Mucosa of gallbladder (tissue), 1 donor: ENCODE results near the gene PCDHGA1. TPM values are rescaled to one million over a fixed set of nuclear protein-coding genes. Genes with fewer than 3 reads are reported as not detected.
A peak's percentile ranks its signal among the peaks of the same experiment; 100 is the strongest.

Experiments
- DNase-seq: peaks from one replicate; pipeline ENCODE4 v3.0.0-alpha.2; 2020; ENCODE audit warnings: low spot score
- total RNA-seq: library from RNA; stranded (reverse); gene quantifications from one replicate; pipeline ENCODE4 v1.2.1, GENCODE V29; 2021
- donor health status: DM: no; HTN: no; CAD: no.

The PCDHGA1 gene
- total RNA-seq, 1 donor from 2014 or later, result 0.72 TPM

DNA sequence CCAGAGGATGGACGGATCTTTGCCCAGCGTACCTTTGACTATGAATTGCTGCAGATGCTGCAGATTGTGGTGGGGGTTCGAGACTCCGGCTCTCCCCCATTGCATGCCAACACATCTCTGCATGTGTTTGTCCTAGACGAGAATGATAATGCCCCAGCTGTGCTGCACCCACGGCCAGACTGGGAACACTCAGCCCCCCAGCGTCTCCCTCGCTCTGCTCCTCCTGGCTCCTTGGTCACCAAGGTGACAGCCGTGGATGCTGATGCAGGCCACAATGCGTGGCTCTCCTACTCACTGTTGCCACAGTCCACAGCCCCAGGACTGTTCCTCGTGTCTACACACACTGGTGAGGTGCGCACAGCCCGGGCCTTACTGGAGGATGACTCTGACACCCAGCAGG, 160.5 kb downstream of the PCDHGA1 start:
- no peak for DNase-seq

DNA sequence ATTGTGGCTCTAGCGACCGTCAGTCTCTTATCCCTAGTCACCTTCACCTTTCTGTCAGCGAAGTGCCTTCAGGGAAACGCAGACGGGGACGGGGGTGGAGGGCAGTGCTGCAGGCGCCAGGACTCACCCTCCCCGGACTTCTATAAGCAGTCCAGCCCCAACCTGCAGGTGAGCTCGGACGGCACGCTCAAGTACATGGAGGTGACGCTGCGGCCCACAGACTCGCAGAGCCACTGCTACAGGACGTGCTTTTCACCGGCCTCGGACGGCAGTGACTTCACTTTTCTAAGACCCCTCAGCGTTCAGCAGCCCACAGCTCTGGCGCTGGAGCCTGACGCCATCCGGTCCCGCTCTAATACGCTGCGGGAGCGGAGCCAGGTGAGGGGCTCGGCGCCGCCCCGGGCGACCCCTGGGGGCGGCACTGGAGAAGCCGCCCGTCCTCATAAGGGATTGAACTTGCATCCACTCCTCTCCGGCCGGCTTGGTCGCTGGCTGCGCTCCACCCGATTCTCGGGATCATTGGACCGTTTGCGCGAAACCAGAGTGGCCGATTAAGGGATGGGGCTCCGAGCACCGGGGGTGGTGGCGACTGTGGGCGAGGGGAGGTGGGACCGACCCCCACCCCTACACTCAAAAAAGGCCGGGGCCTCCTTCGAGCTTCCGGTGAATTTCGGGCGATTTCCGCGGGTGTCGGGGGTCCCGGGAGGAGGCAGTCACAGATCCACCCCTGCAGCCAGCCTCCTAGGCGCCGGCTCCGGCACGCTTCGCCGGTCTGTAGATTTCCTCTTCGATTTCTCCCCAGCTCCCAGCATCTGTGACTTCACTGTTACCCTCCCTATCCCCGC, 161.2 kb downstream of the PCDHGA1 start:
- no peak for DNase-seq

DNA sequence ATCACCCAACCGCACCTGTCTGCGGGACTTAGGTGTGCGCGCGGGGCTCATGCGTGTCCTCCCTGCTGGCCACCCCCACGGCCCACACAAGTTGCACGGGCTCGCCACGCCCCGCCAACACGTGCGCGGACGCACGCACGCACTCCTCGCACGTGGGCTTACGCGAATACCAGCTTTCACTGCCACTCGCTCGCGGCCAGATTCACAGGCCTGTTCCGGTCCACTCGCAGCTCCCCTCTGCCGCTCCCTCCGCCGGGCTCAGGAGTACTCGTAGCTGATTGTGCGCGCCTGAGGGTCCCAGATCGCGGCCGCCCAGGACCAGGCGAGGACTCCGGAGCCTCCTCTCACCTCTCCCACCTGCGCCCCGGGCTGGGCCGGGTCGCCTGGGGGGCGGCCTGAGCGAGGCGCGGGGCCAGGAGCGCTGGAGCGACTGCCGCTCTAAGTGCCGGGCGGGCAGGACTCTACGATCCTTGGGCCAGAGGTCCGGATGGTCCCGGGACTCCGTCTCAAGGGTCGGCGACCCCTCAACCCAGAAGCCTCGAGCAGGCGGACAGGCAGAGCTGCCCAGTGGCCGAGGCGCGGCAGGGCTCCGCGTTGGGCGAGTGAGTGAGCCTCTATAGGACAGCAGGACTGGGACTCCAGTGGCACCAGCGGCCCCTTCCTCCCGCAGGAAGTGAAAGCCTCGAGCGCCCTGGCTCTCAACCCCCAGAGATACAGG, 162.0 kb downstream of the PCDHGA1 start:
- DNase-seq, result no peak

DNA sequence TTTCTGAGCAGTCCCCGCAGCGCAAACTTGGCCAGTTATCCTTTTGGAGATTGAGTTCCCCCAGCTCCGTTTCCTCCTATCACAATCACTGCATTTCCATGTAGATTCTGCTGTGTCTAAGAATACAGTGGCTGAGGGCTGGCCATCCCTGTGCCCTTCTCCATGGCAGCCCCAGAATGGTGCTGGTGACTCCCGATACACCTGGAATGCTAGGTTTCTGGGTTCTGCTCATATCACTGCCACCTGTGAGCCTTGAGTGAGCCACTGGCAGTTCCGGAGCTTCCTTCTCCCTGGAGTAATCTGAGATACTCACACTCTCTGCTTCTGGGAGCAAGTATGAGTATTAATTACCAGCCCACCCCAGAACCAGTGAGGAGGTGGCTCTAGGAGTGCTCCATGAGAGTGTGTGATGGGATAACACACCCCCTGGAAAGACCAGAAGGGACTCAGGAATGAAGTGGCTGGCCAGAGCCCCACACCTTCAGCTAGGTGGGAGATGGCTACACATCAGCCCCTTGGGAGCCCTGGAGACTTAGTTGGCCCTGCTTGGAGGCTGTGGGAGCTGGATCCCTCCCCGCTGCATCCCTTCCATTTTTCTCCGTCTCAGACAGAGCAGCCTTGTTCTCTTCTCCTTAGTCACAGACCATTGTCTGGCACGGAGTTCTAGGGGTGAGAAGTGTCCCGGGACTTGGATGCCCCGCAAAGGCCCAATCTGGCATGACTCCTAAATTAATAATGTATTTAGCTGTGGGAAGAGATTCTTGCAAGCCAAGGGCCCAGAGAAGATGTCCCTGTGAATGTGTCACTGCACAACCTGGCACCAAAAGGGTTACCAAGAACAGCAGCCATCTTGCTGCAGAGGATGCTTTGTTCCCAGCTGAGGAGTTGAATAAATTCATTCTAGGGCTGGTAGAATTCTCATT, 163.4 kb downstream of the PCDHGA1 start:
- DNase-seq, result no peak

DNA sequence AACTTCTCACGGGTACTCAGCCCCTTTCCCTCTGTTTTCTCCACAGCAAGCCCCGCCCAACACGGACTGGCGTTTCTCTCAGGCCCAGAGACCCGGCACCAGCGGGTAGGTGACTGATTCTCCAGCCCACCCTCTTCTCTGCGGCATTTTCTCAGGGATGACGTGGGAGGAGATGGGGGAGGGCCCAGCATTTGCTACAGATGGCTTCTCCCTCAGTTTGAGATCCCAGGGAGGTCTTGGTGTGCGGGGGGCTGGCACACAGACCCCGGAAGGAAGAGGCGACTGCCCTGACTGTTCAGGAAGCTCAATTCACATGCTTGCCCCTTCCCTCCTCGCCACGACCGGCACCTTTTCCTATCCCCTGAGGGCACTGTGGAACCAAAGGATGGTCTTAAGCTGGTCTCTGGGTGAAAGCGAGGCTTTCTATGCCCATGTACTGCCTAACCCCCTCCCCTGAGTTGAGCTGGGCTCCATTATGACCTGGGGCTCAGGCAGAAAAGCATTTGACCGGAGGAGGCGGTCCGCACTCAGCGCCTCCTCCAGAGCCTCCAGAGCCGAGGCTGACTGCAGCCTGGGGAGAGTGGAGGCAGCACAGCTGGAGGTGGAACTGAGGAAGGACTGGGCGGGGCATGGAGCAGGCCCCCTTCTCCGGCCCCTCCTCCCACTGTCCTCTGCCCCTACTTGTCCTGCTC, 164.6 kb downstream of the PCDHGA1 start:
- DNase-seq, result no peak

DNA sequence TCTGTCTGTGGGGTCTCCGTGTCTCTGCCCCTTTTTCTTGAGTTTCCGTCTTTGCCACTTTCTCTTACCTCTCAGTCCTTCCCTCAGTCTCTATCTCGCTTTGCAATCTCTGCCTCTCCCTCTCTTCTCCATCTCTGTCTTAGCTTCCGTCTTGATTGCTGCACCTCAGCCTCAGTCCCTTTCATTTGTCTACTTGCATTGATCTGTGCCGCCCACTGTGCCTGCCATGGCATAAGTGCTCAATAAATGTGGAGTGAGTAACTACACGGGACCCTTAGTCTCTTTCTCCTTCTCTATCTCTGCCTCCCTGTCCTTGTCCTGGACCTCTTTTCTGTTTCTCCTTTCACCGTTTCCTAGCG, 165.1 kb downstream of the PCDHGA1 start:
- no peak for DNase-seq

DNA sequence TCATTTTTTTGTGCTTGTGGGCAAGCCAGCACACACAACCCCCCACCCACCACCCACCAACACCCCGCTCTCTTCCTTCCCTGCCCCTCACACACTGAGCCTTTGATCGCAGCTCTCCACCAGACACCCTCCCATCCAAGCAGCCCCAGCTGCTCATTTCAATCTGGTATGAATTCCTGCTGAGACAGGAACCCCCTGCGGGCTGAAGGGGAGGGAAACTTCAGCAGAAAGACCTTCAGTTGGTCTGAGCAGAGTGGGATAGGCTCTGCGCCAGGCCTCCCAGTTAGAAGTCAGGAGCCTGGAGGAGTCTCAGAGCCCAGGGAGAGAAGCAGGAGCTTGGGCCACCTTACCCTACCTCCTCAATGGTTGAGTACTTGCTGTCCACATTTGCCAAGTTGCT, 165.7 kb downstream of the PCDHGA1 start:
- no peak for DNase-seq

DNA sequence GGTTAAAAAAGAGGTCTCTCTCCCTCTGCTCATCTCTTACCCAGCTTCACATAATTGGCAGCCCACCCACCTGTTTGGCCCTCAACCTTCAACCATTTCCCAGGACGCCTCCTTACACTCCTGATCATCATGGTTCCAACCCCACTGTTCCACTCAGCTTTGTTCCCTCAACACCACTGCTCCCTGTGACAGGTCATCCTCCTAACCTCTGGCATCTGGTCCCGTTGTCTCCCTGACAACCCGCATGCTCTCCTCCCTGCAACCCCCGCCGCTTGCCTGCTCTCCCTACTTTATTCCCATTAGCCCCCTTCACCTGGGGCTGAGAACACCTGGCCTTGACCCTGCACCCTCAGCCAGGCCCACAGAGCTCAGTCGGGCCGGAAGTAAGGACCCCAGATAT, 171.4 kb downstream of the PCDHGA1 start:
- DNase-seq, result no peak

DNA sequence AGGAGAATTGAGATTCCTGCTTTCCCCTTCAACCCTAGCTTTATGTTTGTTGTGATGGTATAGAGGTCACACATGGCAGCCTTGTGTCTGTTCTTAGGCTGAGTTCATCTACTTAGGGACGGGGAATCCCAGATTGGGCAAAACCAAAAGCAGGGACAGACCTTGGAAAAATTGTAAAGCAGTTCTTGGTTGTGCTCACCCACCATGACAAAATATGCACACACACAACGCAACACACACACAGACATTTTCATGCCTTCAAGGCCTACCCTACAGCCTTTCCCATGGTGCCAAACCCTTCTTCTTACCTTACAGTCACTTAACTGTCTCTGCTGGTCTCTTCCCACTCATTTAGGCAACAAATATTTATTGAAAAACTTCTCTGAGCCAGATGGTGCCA, 173.4 kb downstream of the PCDHGA1 start:
- no peak for DNase-seq

DNA sequence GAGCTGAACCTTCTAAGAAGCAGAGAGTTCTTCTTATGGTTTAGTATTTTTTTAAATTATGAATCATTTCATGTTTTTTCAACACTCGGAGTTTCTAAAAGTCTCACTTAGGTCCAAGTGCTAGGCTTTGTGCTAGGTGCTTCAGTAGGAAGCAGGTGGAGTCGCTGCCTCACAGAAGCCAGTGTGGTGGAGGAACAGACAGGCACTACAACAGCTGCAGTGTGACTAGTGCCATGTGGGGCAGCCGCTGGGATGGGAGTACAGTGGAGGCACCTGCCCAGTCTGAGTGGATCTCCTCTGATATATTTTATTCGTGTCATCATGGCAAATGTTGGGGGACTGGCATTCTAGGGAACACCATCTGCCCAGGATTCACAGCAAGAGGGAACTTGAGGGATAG, 173.9 kb downstream of the PCDHGA1 start:
- DNase-seq, result no peak

DNA sequence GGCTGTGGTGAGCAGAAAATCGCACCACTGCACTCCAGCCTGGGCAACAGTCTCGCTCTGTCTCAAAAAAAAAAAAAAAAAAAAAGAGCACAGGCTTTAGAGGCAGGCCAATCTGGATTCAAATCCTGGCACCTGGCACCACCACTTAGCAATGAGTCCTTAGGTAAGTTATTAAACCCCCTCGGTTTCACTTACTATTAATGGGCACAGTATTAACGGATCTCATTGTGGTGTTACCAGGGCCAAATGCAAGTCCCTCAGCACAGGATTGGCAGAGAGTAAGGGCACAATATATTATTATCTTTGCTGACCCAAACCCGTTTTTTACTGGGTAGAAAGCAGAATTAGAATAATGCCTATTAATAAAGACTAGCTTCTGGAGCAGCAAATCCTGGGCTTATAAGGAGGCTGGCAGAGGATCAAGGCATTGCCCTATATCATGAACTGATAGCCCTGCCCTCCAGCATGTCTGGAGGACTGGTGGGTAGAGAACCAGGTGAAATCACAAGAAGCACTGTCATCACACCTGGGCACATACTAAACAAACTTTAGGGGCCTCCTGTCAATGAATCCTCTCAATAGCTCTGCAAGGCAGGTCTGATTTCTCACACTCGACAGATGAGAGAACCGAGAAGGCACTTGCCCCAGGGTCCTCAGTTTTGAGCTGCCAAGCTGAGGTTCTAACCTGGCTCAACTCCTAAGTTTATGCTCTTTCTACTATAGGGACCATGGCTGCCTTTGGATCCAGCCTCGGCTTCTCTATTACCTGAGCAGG, 176.3 kb downstream of the PCDHGA1 start:
- DNase-seq, result no peak

DNA sequence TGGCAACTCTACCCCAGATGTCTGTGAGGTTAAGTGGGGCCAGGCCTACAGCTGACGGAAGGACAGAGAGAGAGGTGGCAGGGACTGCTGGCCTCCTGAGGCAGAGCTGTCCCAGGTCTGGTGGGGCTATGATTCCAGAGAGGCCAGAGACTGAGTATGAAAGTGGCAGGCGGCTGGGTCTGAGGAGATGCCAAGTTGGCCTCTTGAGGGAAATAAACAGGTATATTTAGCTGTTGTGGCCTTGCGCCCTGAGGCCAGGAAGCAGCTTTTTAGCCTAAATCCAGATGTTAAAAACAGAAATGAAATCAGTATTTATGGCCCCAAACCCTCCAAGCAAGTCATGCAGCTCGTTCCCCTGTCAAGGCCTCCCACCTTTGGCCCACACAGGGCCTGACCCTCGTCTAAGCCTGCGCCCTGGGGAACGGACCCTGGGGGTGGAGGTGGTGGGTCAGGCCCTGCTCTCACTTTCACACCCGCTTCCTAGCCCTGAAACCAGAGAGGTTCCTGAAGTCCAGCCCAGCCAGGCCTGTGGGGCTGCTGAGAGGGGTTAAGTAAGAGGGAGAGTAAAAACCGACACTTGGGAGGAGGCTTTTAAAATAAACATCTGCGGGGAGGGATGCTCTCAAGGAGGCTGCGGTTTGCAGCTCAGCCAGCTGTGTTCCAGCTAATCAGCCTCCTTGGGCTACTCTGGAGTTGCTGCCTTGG, 177.2 kb downstream of the PCDHGA1 start:
- no peak for DNase-seq

DNA sequence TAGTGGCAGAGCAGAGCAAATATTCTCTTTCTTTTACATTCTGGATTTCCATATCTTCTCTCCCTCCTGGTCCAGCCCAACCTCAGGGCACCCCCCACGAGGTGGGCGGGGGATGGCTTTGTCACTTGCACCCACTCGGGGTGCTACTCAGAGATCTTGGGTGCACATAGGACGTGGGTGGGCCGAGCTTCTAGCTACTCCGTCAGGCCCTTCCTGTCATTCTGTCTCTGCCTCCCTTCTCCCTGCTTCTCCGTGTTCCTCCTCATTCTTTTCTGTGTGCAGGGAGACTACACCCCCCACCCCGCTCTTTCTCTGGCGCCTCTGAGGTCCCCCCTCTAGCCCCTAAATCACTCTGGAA, 178.1 kb downstream of the PCDHGA1 start:
- DNase-seq, result no peak

DNA sequence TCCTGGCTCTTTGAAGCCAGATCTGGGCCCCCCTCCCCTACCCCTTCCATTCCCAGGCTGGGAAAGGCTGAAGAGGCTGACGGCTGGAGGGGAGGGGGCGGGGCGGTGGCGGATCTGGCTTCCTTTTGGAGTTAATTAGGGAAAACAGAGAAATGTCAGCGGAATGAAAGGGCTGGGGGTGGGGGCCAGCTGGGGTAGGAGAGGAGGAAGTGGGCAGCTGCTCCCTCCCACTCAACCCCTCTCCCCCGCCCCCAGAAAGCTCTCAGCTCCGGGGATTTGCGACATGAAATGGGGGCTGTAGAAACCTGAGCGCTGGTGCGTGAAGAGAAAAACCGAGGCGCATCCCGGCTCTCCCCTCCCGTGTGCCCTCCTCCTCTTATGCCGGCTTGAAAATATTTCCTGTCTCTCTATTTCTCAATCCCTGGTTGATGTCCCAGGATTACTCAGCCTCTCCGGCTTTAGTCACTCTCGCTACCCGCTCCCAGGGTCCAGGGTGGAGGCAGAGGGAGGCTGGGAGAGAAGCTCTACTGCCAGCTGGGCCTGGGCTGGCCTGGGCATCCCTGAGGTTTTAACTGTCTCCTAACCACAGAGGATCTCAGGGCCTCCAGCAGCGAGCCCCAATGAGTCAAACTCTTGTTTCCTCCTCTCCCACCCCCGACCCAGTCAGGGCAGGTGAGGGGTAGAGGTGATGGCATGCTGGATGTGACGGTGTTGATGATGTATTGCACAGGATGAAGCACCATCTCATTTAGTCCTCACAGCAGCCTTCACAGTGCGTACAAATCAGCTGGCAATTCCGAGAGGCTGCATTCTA, 178.7 kb downstream of the PCDHGA1 start:
- peak; percentile 40 for DNase-seq

DNA sequence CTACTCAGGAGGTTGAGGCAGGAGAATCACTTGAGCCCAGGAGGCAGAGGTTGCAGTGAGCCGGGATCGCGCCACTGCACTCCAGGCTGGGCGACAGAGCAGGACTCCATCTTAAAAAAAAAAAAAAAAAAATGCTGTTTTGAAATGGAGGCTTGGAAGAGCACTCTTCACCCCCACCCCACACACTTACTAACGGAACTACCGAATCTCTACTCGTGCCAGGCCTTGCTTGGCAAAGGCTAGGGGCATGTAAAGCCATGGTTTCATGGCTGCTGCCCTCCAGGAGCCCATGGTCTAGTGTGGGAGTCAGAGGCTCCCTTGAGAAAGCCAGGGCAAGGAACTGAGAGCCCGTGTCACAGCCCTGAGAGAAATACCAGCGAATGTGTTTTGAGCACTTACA, 179.8 kb downstream of the PCDHGA1 start:
- DNase-seq, result no peak

DNA sequence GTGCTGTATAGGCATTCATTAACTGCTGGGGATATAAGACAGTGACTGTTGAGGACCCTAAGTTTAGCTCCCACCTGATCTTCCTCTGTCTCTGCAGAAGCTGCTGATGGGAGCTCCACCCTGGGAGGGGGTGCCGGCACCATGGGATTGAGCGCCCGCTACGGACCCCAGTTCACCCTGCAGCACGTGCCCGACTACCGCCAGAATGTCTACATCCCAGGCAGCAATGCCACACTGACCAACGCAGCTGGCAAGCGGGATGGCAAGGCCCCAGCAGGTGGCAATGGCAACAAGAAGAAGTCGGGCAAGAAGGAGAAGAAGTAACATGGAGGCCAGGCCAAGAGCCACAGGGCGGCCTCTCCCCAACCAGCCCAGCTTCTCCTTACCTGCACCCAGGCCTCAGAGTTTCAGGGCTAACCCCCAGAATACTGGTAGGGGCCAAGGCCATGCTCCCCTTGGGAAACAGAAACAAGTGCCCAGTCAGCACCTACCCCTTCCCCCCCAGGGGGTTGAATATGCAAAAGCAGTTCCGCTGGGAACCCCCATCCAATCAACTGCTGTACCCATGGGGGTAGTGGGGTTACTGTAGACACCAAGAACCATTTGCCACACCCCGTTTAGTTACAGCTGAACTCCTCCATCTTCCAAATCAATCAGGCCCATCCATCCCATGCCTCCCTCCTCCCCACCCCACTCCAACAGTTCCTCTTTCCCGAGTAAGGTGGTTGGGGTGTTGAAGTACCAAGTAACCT, 180.7 kb downstream of the PCDHGA1 start:
- DNase-seq, result no peak

DNA sequence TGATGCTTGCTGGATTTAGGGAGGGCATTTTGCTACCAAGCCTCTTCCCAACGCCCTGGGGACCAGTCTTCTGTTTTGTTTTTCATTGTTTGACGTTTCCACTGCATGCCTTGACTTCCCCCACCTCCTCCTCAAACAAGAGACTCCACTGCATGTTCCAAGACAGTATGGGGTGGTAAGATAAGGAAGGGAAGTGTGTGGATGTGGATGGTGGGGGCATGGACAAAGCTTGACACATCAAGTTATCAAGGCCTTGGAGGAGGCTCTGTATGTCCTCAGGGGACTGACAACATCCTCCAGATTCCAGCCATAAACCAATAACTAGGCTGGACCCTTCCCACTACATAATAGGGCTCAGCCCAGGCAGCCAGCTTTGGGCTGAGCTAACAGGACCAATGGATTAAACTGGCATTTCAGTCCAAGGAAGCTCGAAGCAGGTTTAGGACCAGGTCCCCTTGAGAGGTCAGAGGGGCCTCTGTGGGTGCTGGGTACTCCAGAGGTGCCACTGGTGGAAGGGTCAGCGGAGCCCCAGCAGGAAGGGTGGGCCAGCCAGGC, 181.5 kb downstream of the PCDHGA1 start:
- no peak for DNase-seq

DNA sequence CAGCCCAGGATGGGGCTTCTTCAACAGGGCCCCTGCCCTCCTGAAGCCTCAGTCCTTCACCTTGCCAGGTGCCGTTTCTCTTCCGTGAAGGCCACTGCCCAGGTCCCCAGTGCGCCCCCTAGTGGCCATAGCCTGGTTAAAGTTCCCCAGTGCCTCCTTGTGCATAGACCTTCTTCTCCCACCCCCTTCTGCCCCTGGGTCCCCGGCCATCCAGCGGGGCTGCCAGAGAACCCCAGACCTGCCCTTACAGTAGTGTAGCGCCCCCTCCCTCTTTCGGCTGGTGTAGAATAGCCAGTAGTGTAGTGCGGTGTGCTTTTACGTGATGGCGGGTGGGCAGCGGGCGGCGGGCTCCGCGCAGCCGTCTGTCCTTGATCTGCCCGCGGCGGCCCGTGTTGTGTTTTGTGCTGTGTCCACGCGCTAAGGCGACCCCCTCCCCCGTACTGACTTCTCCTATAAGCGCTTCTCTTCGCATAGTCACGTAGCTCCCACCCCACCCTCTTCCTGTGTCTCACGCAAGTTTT, 182.1 kb downstream of the PCDHGA1 start:
- peak; percentile 88 for DNase-seq
